Spinal cord (tissue), 10 donors: ENCODE results near the gene BMPR2. TPM values are rescaled to one million over a fixed set of nuclear protein-coding genes. Genes with fewer than 3 reads are reported as not detected.
"Not testable (repeated sequence)": the region's sequence is repeated elsewhere in the genome, so short reads cannot be mapped to it uniquely, and the experiment has no call there.

Experiments used
- DNase-seq, 6 donors: peaks; one replicate each; pipeline versions ENCODE4 v3.0.0 to v3.0.0-alpha.2; 2013 to 2015; ENCODE audit warnings: low spot score in 6 of 6, low read depth in 4 of 6
- H3K27ac ChIP-seq: one replicate; pipeline ENCODE4 v1.5.1; 2013; ENCODE audit warnings: low read depth, low read length, control low read depth
- H3K27me3 ChIP-seq: one replicate; pipeline ENCODE4 v1.6.1; 2013; ENCODE audit warnings: low read length; ENCODE audit not compliant: control insufficient read depth, insufficient read depth
- H3K36me3 ChIP-seq: one replicate; pipeline ENCODE4 v1.6.1; 2013; ENCODE audit warnings: low read length; ENCODE audit not compliant: control insufficient read depth, insufficient read depth
- H3K4me1 ChIP-seq: one replicate; pipeline ENCODE4 v1.6.1; 2013; ENCODE audit warnings: low read length; ENCODE audit not compliant: control insufficient read depth, insufficient read depth
- H3K4me3 ChIP-seq: one replicate; pipeline ENCODE4 v1.5.1; 2013; ENCODE audit warnings: low read depth, low read length, control low read depth
- H3K9me3 ChIP-seq: one replicate; pipeline ENCODE4 v1.6.1; 2013; ENCODE audit warnings: low read length; ENCODE audit not compliant: control insufficient read depth, insufficient read depth
- WGBS: methylation state at CpG from one replicate; pipeline ENCODE4 v1.1.5; 2013; ENCODE audit warnings: missing lambda C conversion rate; ENCODE audit not compliant: insufficient coverage; 5-methylcytosine and 5-hydroxymethylcytosine counted together
- polyA plus RNA-seq, 2 donors: library from polyadenylated mRNA; unstranded; fragments of 120-200 nt; gene quantifications; one replicate each; pipeline ENCODE4 v1.2.1, GENCODE V29; 2013; ENCODE audit not compliant: insufficient read length in 2 of 2
- total RNA-seq, 2 donors: library from RNA; depleted of rRNA in 1 of 2; stranded (reverse); fragments of 120-200 nt in 1 of 2; fragments of >200 nt in 1 of 2; gene quantifications; one replicate each; pipeline versions ENCODE4 v1.2.3 to v1.2.4, GENCODE V29; 2013 to 2014
- donor health status: healthy.

The BMPR2 gene
- total and polyA plus RNA-seq, 4 donors, result 44.5 to 105 (median 54.5) TPM

DNA sequence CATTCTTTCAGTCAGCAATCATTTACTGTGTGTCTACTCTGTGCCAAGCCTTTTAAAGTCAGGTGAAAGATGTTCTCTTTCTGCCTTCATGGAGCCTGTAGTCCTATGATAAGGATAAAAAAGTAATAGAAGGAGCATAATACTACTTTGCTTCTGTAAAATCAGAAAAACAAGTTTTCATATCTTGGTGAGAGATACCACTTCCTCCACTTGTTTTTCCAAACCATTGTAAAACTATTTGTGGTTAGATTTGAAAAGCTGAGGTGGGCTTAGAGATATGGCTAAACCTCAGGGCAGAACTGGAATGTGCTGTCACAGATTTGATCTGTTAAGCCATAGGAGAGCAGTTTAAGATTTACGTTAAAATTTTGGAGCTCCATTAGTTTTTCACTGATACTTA lies 153.9 kb downstream of the BMPR2 start:
- H3K4me3 ChIP-seq, result no peak overlapping the region
- H3K27me3 ChIP-seq, result no peaks in the 10 kb centered on the region
- DNase-seq, result no peak
- WGBS, result no CpG with 5 or more reads among the region's 1 CpG
- H3K27ac ChIP-seq, result no peak overlapping the region
- H3K9me3 ChIP-seq, result no peaks in the 10 kb centered on the region
- H3K4me1 ChIP-seq, result no peaks in the 10 kb centered on the region
- H3K36me3 ChIP-seq, result peaks cover 27% of the 10 kb centered on the region

DNA sequence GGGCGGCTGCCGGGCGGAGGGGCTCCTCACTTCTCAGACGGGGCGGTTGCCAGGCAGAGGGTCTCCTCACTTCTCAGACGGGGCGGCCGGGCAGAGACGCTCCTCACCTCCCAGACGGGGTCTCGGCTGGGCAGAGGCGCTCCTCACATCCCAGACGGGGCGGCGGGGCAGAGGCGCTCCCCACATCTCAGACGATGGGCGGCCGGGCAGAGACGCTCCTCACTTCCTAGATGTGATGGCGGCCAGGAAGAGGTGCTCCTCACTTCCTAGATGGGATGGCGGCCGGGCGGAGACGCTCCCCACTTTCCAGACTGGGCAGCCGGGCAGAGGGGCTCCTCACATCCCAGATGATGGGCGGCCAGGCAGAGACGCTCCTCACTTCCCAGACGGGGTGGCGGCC lies 159.2 kb downstream of the BMPR2 start:
- not testable (repeated sequence) for H3K27ac ChIP-seq, H3K4me1 ChIP-seq, DNase-seq, H3K4me3 ChIP-seq, H3K9me3 ChIP-seq, H3K27me3 ChIP-seq
- no CpG with 5 or more reads among the region's 30 CpGs for WGBS
- peaks cover 28% of the 10 kb centered on the region for H3K36me3 ChIP-seq

DNA sequence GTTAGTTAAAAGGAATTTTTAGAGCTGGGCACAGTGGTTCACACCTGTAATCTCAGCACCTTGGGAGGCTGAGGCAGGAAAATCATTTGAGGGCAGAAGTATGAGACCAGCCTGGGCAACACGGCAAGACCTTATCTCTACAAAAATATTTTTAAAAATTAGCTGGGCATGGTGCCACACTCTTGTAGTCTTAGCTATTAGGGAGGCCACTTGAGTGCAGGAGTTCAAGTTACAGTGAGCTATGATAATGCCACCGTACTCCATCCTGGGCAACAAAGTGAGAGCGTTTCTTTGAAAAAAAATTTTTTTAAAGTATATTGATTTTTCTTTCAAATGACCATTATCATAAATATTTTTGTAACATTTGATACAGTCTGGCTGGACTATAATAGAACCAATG lies 165.0 kb downstream of the BMPR2 start:
- no CpG with 5 or more reads among the region's 3 CpGs for WGBS
- DNase-seq, result no peak
- Histone ChIP-seq H3K36me3 (peaks cover 10% of the 10 kb centered on the region), H3K4me1 (no peaks in the 10 kb centered on the region), H3K27ac (no peak overlapping the region), H3K27me3 (no peaks in the 10 kb centered on the region), H3K4me3 (no peak overlapping the region), H3K9me3 (no peaks in the 10 kb centered on the region)

DNA sequence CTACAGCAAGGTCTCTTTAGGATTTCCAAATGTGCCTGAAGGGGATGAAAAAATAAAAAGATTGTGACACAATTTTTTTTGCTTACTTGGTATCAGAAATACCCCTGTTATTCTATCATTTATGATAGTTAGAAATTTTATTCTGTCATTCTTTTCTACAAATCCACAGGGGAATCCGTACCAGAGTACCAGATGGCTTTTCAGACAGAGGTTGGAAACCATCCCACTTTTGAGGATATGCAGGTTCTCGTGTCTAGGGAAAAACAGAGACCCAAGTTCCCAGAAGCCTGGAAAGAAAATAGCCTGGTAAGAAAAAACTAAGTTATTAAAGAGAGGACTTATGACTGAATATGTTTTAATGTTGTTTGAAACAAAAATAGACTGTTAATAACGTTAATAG lies 166.0 kb downstream of the BMPR2 start:
- Histone ChIP-seq H3K4me1 (no peaks in the 10 kb centered on the region), H3K27me3 (no peaks in the 10 kb centered on the region), H3K27ac (no peak overlapping the region), H3K4me3 (no peak overlapping the region), H3K36me3 (peaks cover 13% of the 10 kb centered on the region), H3K9me3 (no peaks in the 10 kb centered on the region)
- peak in 1 of 6 donors; percentile 74 for DNase-seq
- WGBS, result 56% methylated on average over 1 of the region's 3 CpGs

DNA sequence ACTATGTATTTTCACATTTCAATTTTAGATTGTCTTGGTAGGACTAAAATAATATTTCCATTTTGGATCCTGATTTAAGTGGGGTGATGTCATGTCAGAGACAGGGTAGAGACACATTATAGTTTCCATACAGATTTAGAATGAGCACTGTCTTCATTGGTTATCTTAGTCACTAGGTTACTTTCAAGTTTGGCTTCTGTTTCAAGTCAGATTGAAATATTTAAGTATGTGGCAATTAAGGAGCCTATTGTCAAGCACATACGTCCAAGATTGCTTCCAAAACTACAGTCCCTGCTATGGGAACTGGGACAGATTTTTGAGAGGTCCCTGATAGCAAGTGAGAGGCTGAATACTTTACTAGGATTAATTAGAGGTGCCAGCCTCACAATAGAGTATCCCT lies 169.4 kb downstream of the BMPR2 start:
- no CpG with 5 or more reads among the region's 1 CpG for WGBS
- no peaks in the 10 kb centered on the region for H3K9me3 ChIP-seq
- H3K4me1 ChIP-seq, result no peaks in the 10 kb centered on the region
- DNase-seq, result no peak
- H3K36me3 ChIP-seq, result peaks cover 8% of the 10 kb centered on the region
- no peaks in the 10 kb centered on the region for H3K27me3 ChIP-seq
- no peak overlapping the region for H3K4me3 ChIP-seq
- no peak overlapping the region for H3K27ac ChIP-seq

DNA sequence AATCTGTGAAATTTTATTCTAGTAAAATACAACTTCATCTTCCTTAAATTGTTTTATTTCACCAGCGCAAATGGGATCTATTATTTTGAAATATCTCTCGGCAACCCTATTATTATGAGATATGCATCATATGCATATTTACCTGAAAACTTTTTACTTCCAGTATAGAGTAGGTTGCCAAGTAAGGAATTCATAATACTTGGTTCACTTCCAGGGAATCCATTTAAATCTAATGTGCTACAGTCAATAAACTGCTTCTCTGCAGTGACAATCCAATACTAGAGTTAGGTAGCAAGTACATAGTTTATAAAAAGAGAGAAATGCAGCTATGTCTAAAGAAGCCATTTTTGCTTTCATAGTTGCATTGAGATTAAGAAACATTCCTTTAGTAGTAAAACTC lies 169.8 kb downstream of the BMPR2 start:
- H3K36me3 ChIP-seq, result peaks cover 8% of the 10 kb centered on the region
- H3K27me3 ChIP-seq, result no peaks in the 10 kb centered on the region
- DNase-seq, result peak in 1 of 6 donors; percentile 45
- H3K4me3 ChIP-seq, result no peak overlapping the region
- WGBS, result no CpG with 5 or more reads among the region's 2 CpGs
- no peak overlapping the region for H3K27ac ChIP-seq
- no peaks in the 10 kb centered on the region for H3K4me1 ChIP-seq
- no peaks in the 10 kb centered on the region for H3K9me3 ChIP-seq

DNA sequence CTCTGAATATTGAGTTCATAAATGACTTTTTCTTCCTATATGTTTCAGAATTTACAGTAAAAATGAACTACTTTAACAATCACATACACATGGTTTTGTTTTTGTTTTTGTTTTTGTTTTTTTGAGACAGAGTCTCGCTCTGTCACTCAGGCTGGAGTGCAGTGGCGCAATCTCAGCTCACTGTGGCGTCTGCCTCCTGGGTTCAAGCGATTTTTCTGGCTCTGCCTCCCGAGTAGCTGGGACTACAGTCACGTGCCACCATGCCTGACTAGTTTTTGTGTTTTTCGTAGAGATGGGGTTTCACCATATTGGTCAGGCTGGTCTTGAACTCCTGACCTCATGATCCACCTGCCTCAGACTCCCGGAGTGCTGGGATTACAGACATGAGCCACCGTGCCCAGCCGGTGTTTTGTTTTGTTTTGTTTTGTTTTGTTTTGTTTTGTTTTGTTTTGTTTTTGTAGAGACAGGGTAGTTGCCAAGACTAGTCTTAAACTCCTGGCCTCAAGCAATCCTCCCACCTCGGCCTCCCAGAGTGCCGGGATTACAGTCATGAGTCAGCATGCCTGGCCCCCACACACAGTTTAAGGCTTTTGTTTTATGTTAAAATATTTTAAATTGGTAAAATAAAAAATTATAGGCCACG lies 170.5 kb downstream of the BMPR2 start:
- DNase-seq, H3K36me3 ChIP-seq, H3K9me3 ChIP-seq, H3K27me3 ChIP-seq, H3K4me1 ChIP-seq, H3K27ac ChIP-seq, H3K4me3 ChIP-seq: not testable (repeated sequence)
- 86% methylated on average over 7 of the region's 13 CpGs for WGBS

DNA sequence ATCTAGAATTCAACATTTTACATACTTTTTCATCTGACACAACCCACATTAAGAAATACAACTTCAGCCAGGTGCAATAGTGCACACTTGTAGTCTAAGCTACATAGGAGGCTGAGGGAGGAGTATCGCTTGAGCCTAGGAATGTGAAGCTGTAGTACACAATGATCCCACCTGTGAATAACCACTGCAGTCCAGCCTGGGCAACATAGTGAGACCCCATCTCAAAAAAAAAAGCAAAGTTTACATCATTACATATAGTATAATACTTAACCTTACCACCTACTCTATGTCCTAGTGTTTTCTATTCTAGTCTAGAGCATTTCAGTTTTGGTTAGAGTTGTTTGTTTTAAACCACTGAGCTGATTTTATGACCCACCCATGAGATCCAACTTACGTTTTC lies 172.1 kb downstream of the BMPR2 start:
- DNase-seq, result no peak
- H3K36me3 ChIP-seq, result peaks cover 6% of the 10 kb centered on the region
- no peaks in the 10 kb centered on the region for H3K27me3 ChIP-seq
- H3K9me3 ChIP-seq, result no peaks in the 10 kb centered on the region
- no peaks in the 10 kb centered on the region for H3K4me1 ChIP-seq
- WGBS, result no CpG with 5 or more reads among the region's 2 CpGs
- H3K27ac ChIP-seq, result no peak overlapping the region
- no peak overlapping the region for H3K4me3 ChIP-seq

DNA sequence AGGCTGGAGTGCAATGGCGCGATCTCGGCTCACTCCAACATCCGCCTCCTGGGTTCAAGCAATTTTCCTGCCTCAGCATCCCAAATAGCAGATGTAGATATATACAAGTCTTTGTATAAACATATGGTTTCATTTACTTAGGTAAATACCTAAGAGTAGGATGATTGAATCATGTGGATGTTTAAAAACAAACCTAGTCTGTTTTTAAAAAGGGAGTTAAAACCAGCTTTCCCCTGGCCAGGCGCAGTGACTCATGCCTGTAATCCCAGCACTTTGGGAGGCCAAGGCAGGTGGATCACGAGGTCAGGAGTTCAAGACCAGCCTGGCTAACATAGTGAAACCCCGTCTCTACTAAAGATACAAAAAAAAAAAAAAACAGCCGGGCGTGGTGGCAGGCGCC lies 174.9 kb downstream of the BMPR2 start:
- not testable (repeated sequence) for H3K4me3 ChIP-seq, H3K4me1 ChIP-seq, H3K27ac ChIP-seq, H3K27me3 ChIP-seq, DNase-seq, H3K36me3 ChIP-seq, H3K9me3 ChIP-seq
- no CpG with 5 or more reads among the region's 10 CpGs for WGBS

DNA sequence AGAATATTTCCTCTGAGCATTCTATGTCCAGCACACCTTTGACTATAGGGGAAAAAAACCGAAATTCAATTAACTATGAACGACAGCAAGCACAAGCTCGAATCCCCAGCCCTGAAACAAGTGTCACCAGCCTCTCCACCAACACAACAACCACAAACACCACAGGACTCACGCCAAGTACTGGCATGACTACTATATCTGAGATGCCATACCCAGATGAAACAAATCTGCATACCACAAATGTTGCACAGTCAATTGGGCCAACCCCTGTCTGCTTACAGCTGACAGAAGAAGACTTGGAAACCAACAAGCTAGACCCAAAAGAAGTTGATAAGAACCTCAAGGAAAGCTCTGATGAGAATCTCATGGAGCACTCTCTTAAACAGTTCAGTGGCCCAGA lies 179.2 kb downstream of the BMPR2 start:
- no peak for DNase-seq
- Histone ChIP-seq H3K4me3 (no peak overlapping the region), H3K36me3 (peaks cover 22% of the 10 kb centered on the region), H3K9me3 (no peaks in the 10 kb centered on the region), H3K27me3 (no peaks in the 10 kb centered on the region), H3K27ac (no peak overlapping the region), H3K4me1 (no peaks in the 10 kb centered on the region)
- WGBS, result 94% methylated on average over 2 of the region's 4 CpGs
